ENCODE measurements around the gene MISP.

MISP gene

DNA sequence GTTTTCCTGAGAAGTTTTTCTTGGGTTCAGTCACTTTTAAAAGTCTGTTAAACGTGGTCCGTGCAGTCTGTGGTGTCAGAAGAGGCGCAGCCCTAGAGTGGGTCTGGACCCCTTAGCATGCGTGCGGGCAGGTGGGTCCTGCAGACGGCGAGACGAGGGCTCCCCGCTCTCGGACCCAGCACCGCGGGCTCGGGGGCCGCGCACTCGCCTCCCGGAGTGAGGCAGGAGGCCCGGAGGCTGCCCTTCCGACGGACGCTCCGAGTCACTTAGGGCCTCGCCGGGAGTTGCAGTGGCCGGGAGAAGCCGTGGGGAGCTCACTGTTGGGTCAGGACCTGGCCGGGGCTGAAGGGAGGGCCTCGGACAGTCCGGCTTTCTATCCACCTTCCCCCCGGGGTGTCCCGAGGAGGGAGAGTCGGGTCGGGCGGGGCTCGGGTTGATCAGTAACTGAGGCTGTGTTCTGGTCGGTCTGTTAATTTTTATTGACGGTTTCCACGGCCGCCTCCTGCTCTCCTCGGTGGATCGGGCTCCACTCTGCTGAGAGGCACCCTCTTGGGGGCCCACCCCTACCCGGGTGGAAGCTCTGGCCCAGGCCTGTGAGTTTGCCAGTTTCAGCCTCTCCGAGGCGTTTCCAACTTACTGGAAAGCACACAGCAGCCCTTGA, 47.6 kb downstream of the MISP start:
- no peak for DNase-seq

DNA sequence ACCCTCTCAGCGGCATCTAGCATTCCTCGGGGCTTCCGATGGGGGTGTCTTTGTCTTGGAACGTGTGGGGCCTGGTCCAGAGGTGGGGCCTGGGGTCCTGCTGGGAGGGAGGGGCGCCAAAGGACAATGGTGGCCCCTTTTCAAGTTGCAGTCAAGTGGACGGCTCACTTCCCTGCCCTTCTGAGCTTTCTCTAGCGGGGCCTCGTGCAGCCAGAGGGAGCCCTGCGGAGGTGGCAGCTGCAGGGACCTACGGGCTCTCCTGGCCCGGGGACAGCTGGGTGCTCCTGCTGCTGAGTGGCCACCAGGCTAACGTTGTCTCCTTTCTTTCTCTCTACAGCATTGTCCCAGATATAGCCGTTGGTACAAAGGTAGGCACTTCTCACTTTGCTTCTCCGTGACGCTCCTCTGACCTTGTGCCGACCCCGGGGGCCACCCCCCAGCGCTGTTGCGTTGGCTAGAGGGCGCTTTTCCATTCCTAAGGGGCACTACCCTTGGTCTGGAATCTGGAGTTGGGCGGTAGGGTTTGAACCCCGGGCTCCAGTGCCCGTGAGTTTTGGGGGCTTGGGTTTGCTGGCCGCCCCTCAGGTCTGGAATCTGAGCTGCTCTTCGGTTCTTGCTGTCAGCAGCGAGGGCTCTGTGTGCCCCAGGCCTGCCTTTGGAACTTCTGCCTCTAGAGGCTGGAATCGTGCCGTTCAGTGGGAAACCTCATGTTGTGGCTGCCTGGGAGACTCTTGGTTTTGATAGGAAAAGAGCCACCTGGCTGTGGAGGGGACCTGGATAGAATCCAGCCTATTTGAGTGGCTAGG, 48.4 kb downstream of the MISP start:
- DNase-seq = no peak

DNA sequence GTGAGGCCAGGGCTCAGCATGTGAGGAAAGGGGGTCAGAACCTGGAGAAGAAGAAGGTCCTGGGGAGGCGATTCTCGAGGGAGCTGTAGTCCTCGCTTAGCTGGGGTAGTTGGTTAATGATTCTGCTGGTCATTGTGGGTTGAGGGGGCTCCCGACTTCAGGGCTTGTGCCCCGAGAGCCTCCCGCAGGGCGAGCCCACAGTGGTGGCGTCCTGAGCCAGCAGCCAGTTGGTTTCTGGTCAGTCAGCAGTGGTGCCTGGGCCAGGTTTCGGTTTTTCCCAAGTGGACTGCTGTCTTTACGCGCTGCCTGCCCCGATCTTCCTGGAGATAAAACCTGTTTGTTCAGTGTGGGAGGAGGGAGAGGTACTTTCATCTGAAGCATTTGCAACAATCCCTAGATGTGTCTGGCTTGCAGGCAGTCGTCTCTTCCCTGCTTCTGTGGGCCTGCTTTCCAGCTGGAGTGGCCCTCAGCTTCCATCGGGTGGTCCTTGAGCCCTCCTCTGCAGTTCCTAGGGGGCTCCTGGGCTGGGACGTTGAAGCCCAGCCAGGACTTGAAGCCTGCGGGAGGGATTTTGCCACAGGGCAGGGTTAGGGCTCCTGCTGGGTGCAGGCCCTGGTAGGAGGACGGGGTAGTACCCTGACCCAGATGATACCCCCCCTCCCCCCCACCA, 49.6 kb downstream of the MISP start:
- no peak for DNase-seq

DNA sequence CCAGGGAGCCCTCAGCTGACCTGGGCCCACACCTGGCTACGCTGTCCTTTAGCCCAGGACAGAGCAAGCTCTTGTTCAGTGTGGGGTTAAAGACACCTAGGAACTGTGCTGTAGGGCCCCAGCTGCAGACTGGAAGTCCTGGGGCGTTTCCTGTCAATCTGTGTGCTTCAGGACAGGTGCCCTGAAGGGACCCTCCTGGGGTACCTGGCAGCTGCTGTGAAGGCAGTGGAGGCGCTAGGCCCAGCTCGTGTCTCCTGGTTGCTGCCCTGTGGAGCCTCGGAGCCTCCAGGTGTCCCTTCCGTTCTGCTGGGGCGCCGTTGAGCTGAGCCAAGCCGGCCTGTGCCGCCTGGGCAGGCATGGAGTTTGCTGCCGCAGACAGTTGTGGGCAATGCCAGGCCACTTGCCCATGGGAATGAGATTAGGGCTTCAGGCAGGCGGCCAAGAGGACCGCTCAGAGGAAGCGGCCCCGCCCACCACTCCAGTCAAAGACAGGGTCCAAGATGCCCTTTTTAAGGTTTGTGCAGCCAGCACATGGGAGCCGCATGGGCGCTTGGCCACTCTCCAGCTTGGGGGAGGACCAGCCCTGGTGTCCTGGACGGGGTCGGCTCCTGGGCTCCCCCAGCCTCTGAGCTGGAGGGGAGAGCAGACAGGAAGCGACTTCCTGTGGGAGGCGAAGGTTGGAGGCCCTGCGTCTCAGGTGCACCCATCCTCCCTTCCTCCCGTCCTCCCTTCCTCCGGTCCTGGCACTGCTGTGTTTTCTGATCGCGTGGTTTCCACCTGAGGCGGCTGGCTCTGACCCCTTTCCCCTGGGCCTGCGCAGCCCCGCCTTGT, 50.3 kb downstream of the MISP start:
- no peak for DNase-seq

DNA sequence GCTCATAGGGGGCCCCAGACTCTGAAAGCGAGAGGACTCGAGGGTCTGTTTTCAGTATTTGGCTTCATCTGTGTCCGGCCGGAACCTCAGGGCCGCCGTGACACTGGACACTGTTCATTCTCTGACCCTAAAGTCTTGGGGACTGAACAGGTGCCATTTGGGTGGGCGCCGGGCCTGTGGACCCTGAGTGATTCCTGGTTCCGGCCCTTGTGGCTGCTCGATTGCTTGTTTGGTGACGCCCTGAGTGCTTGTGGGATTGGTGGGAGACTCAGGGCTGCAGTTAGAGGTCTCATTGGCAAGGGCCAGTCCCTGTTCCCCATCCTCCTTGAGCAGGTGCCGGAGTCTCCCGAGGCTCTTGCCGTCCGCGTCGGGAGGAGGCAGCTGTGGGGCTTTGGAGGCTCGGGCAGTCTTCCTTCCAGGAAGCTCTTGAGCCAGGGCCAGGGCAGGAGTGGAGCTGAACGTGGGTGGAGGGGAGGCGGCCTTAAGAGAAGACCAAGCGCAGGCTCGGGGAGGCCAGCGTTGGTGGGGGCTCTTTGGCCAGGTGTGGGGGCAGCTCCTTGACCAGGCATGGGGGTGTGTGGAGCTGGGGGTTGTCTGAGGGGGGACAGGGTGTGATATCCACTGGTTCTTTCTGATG, 51.1 kb downstream of the MISP start:
- DNase-seq = no peak

DNA sequence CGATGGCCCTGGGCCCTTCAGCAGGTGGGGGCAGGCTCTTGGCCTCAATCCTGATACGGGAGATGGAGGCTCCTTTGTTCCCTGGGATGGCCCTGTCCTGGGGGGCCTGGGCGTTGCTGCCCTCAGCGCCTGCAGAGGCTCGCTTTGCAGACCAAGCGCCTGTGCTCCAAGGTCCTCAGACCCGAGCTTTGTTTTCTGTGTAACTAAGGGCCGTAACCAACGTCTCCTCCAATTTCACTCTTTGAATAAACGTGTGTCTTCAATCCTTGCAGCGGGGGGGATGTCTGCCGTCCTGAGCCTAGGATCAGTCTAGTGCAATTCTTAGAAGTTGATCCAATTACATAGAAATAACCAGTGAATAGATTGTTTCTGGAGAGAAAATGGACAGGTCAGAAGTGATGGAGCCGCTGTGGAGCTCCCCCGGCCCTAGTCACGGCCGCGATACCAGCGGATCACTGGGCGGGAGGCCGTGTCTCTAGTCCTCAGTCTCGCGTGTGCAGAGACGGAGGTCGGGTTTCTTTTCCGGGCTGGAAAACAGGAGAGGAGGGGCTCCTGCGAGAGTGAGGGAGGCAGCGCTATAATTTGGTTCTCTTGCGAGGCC, 51.7 kb downstream of the MISP start:
- no peak for DNase-seq

DNA sequence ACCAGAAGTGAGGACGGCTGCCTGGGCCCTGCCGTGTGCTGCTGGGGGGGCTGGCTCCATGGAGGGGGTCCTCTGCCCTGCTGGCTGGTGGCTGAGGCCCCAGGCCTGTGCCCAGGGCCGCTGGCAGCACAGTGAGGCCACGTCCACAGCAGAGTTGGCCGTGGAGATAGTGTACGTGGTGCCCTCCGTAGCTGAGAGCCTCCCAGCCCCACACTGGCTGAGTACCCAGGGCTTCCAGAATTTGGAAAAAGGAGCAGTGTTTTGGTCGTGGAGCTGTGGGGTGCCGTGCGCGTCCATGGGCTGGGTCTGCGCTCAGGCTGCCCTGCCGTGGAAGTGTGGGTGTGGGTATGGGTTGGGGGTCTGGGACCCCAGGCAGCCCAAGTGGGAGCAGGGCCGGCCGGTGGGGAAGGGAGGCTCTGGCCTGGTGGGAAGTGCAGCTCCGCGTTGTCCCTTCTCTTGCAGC, 52.2 kb downstream of the MISP start:
- no peak for DNase-seq

DNA sequence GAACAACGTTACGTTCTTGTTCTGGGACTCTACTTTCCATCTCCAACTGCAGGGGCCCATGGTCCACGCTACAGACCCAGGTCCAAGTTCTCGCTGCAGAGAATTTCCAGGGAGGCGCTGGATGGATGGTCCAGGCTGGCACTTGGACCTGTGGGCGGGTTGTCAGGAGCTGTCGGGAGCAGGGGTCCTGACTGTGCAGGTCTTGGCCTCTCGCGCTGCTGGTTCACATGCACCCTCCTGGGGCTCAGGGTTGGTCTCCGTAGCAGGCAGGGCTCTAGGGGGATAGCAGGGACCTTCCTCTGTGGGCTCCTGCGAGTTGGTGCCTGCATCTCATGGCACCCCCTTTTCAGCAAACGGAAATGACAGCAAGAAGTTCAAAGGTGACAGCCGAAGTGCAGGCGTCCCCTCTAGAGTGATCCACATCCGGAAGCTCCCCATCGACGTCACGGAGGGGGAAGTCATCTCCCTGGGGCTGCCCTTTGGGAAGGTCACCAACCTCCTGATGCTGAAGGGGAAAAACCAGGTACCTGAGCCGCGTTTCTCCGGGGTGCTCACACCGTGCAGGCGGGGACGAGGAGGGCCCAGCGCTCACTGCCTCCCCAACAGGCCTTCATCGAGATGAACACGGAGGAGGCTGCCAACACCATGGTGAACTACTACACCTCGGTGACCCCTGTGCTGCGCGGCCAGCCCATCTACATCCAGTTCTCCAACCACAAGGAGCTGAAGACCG, 52.9 kb downstream of the MISP start:
- no peak for DNase-seq

DNA sequence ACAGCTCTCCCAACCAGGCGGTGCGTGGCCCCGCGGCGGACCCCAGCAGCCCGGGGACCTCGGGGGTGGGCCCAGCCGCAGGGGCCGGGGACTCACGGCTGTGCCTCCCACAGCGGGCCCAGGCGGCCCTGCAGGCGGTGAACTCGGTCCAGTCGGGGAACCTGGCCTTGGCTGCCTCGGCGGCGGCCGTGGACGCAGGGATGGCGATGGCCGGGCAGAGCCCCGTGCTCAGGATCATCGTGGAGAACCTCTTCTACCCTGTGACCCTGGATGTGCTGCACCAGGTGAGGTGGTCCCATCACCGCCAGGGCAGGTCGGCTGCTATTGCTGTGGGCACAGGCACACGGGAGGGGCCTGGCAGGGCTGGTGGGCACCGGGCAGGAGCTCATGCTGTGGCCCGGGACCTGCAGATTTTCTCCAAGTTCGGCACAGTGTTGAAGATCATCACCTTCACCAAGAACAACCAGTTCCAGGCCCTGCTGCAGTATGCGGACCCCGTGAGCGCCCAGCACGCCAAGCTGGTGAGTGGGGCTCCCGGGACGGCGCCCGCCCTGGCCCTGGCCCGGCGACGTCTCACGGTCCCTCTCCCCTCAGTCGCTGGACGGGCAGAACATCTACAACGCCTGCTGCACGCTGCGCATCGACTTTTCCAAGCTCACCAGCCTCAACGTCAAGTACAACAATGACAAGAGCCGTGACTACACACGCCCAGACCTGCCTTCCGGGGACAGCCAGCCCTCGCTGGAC, 53.7 kb downstream of the MISP start:
- DNase-seq = no peak

DNA sequence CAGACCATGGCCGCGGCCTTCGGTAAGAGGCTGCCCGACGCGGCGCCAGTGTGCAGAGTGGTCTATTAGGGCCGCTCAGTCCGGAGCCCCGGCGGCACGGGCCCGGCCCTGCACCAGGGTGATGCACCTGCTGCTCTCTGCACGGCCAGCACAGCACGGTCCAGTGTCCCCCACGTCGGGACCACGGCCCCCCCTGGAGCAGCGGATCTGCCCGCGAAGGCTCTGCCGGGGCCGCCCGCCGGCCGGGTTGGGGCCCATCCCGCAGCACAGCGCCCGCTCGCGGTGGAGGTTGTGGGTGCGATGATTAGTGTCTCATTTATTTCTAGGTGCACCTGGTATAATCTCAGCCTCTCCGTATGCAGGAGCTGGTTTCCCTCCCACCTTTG, 54.2 kb downstream of the MISP start:
- no peak for DNase-seq

DNA sequence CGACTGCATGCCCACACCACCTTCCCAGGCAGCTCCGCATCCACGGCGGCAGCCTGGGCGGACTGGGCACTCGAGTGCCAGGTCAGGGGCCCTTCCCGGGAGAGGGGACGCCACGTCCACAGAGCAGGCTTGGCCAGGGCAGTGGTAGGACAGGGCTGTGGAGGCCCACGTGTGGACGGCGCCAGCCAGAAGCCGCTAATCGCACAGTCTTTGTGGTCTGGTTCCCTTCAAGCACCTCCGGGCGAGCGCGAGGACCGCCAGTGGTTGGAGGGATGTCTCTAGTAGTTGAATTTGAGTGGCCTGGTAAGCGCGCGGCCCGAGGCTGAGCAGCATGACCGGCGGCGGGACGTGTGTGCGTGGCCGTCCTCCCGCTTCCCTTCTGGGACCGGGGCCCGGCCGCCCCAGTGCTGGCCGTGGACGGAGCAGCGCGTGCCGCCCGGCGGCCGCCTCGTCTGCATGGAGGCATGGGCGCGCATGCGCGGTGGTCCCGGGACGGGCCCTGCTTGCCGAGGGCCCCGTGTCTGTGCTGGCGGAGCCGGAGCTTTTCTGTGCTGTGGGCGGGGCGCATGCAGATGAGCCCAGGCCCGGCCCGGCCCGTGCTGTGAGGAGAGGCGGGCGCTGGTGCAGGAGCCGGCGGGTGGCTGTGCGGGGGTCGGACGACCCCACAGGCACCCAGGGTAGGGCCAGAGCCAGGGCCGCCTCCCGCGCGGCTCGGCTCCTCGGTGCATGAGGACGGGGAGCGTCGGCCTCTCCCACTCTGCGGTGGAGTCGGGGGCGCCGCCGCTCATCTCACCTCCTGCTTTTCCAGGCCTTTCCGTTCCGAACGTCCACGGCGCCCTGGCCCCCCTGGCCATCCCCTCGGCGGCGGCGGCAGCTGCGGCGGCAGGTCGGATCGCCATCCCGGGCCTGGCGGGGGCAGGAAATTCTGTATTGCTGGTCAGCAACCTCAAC, 55.0 kb downstream of the MISP start:
- no peak for DNase-seq

DNA sequence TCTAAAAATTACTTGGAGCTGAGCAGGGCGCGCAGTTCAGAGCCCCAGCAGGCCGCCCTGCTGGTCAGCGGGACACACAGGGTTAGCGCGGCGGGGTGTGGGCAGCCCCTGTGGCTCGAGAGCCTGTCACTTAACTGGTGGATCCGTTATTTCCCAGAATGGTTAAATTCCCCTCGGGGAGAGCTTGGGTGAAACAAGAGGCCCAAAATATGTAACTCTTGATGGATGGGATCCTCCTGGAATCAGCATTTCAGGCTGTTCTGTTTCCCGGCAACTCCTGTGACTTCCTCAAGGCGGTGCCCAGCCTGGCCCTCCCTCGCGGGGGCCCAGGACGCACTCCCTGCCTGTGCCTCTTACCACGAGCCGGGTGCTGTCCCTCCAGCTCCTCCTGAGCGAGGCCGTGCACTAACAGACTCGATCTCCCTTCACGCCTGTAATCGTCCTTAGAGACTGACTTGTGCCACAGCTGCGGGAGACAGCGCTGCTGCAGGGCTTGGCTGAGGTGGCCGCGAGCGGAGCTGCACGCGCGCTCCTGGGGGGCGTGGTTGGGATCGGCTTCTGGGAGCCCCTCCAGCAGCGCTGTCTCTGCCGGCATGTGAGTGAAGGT, 56.0 kb downstream of the MISP start:
- no peak for DNase-seq

DNA sequence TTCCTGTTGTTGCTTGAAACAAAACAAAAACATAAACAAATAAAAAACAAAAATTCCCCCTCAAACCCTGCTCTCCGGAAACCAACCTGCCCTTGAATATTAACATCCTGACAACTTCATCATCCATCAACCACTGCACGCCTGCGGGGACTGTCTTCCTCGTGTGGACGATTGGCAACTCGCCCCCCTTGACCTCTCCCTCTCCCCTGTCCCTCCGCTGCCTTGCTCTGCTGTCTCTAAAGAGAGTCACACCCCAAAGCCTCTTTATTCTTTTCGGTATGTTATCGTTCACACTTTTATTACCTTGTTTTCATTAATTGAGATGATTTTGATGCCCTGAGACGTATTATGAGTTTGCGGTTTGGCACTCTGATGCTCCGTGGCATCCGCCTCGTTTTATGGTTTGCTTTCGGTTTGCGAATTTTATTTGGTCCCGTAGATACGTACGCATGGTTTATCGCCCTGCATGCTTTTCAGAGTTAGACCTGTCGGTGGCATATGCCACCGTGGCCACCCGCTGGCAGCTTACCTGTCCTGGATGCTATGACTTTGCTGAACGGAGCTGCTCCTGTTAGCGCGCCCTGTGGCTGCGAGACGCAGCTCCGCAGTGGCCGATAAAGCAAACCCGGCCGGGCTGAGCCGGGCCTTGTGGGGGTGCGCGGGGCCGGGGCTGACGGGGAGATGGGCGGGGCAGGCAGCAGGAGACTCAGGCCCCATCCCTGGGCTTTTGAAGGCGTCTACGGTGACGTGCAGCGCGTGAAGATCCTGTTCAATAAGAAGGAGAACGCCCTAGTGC, 56.9 kb downstream of the MISP start:
- DNase-seq = no peak

DNA sequence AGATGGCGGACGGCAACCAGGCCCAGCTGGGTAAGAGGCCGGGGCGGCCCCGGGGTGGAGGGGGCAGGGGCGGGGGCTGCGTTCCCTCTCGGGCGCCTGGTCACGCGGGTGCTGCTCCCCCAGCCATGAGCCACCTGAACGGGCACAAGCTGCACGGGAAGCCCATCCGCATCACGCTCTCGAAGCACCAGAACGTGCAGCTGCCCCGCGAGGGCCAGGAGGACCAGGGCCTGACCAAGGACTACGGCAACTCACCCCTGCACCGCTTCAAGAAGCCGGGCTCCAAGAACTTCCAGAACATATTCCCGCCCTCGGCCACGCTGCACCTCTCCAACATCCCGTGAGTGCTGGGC, 57.5 kb downstream of the MISP start:
- no peak for DNase-seq

DNA sequence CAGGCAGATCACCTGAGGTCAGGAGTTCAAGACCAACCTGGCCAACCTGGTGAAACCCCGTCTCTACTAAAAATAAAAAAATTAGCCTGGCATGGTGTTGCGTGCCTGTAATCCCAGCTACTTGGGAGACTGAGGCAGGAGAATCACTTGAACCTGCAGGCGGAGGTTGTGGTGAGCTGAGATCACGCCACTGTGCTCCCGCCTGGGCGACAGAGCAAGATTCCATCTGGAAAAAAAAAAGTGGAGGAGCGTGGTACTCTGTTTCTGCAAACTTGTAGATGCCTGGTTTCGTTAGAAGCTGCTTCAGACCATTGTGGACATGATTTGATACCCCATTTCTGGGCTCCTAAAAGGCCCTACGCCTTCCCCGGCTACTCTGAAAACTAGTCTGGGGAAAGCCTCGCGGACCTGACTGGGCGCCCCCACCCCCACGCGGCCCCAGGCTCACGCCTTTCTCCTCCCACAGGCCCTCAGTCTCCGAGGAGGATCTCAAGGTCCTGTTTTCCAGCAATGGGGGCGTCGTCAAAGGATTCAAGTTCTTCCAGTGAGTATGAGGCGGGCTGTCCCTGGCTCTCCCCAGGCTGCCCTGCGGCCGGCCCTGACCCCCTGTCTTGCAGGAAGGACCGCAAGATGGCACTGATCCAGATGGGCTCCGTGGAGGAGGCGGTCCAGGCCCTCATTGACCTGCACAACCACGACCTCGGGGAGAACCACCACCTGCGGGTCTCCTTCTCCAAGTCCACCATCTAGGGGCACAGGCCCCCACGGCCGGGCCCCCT, 59.4 kb downstream of the MISP start:
- no peak for DNase-seq

DNA sequence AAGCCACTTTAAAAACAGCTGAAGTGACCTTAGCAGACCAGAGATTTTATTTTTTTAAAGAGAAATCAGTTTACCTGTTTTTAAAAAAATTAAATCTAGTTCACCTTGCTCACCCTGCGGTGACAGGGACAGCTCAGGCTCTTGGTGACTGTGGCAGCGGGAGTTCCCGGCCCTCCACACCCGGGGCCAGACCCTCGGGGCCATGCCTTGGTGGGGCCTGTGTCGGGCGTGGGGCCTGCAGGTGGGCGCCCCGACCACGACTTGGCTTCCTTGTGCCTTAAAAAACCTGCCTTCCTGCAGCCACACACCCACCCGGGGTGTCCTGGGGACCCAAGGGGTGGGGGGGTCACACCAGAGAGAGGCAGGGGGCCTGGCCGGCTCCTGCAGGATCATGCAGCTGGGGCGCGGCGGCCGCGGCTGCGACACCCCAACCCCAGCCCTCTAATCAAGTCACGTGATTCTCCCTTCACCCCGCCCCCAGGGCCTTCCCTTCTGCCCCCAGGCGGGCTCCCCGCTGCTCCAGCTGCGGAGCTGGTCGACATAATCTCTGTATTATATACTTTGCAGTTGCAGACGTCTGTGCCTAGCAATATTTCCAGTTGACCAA, 60.1 kb downstream of the MISP start:
- no peak for DNase-seq

DNA sequence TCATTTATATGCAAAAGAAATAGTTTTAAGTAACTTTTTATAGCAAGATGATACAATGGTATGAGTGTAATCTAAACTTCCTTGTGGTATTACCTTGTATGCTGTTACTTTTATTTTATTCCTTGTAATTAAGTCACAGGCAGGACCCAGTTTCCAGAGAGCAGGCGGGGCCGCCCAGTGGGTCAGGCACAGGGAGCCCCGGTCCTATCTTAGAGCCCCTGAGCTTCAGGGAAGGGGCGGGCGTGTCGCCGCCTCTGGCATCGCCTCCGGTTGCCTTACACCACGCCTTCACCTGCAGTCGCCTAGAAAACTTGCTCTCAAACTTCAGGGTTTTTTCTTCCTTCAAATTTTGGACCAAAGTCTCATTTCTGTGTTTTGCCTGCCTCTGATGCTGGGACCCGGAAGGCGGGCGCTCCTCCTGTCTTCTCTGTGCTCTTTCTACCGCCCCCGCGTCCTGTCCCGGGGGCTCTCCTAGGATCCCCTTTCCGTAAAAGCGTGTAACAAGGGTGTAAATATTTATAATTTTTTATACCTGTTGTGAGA, 60.7 kb downstream of the MISP start:
- DNase-seq = no peak

Measured in SHP77 treated with DMSO at 0.1 percent for 48 hours (cell line).